Measurements from ENCODE around the gene C5AR1.
"Not testable (repeated sequence)": the region's sequence is repeated elsewhere in the genome, so short reads cannot be mapped to it uniquely, and the experiment has no call there.

DNA sequence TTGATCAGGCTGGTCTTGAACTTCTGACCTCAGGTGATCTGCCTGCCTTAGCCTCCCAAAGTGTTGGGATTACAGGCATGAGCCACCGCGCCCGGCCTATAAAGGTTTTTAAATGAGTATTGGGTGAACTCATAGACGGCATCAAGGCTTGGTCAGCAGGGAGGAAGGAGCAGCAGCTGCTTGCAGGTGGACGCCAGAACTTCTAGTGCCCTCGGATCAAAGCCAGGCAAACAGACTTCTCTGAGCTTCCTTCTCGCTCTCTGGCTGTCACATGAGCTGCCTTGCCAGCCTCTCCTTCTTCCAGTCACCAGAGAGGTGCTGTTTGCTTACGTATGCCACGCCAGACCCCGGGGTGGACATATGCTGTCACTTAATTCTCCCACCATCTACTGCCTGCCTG, 55.8 kb downstream of the C5AR1 start:
- TF ChIP-seq, protein P1, sequence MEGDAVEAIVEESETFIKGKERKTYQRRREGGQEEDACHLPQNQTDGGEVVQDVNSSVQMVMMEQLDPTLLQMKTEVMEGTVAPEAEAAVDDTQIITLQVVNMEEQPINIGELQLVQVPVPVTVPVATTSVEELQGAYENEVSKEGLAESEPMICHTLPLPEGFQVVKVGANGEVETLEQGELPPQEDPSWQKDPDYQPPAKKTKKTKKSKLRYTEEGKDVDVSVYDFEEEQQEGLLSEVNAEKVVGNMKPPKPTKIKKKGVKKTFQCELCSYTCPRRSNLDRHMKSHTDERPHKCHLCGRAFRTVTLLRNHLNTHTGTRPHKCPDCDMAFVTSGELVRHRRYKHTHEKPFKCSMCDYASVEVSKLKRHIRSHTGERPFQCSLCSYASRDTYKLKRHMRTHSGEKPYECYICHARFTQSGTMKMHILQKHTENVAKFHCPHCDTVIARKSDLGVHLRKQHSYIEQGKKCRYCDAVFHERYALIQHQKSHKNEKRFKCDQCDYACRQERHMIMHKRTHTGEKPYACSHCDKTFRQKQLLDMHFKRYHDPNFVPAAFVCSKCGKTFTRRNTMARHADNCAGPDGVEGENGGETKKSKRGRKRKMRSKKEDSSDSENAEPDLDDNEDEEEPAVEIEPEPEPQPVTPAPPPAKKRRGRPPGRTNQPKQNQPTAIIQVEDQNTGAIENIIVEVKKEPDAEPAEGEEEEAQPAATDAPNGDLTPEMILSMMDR (conservative IDR thresholded peaks at IDR 0.05; ENCODE audit: low read length) = not testable (repeated sequence)
- TF ChIP-seq EZH2phosphoT487 (IDR thresholded peaks at IDR 0.05; ENCODE audit: borderline replicate concordance) = not testable (repeated sequence)

Measured in Loucy (cell line).